HepG2 (cell line): ENCODE results near the gene KATNAL1. TPM values are rescaled to one million over a fixed set of nuclear protein-coding genes. Genes with fewer than 3 reads are reported as not detected.

Source experiments
- BCL6 ChIP-seq: IDR thresholded peaks from 2 replicates; pipeline ENCODE4 v1.6.1; 2016; ENCODE audit warnings: missing genetic modification reagents, missing compliant biosample characterization
- BRCA1 ChIP-seq: sonication (generic); formaldehyde crosslinking; IDR thresholded peaks from 2 replicates; pipeline ENCODE4 v1.4.0; 2020; ENCODE audit warnings: missing genetic modification reagents
- BRF2 ChIP-seq: sonication (generic); formaldehyde crosslinking; IDR thresholded peaks from 2 replicates; pipeline ENCODE4 v1.8.1; 2022; ENCODE audit warnings: mild to moderate bottlenecking, missing genetic modification reagents
- E2F1 ChIP-seq: sonication (generic); formaldehyde crosslinking; IDR thresholded peaks from 2 replicates; pipeline ENCODE4 v1.5.0; 2020; ENCODE audit warnings: missing genetic modification reagents
- ELF3 ChIP-seq: IDR thresholded peaks from 2 replicates; pipeline ENCODE4 v1.6.1; 2016; ENCODE audit warnings: missing genetic modification reagents, missing compliant biosample characterization
- FOXJ3 ChIP-seq: sonication (generic); formaldehyde crosslinking; IDR thresholded peaks from 2 replicates; pipeline ENCODE4 v1.4.0; 2020; ENCODE audit warnings: missing genetic modification reagents, mild to moderate bottlenecking, borderline replicate concordance
- HINFP ChIP-seq: sonication (generic); formaldehyde crosslinking; IDR thresholded peaks from 2 replicates; pipeline ENCODE4 v1.4.0; 2020; ENCODE audit warnings: low read depth, mild to moderate bottlenecking, missing genetic modification reagents
- KMT2B ChIP-seq: IDR thresholded peaks from 2 replicates; pipeline ENCODE4 v1.6.1; 2016; ENCODE audit warnings: missing genetic modification reagents, missing compliant biosample characterization
- LCORL ChIP-seq, 2 experiments: fragments of 450-650 bp in 1 of 2; sonication (generic) in 1 of 2; formaldehyde crosslinking in 1 of 2; IDR thresholded peaks; 2 replicates each; pipeline versions ENCODE4 v1.5.0 to v1.6.1; 2017 to 2020; ENCODE audit warnings: antibody characterized with exemption in 1 of 2, missing genetic modification reagents in 1 of 2
- MBNL3 ChIP-seq: fragments of 250-450 bp; sonication (Bioruptor Pico); conservative IDR thresholded peaks from 2 replicates; pipeline ENCODE4 v1.8.0; 2022; ENCODE audit warnings: mild to moderate bottlenecking, inconsistent platforms
- MED8 ChIP-seq: sonication (generic); formaldehyde crosslinking; IDR thresholded peaks from 2 replicates; pipeline ENCODE4 v1.8.1; 2023; ENCODE audit warnings: mild to moderate bottlenecking, missing genetic modification reagents; ENCODE audit not compliant: insufficient replicate concordance
- NFYB ChIP-seq: sonication (generic); formaldehyde crosslinking; IDR thresholded peaks from 2 replicates; pipeline ENCODE4 v1.4.0; 2020; ENCODE audit warnings: missing genetic modification reagents
- PRMT3 ChIP-seq: sonication (generic); formaldehyde crosslinking; IDR thresholded peaks from 2 replicates; pipeline ENCODE4 v1.8.1; 2022; ENCODE audit warnings: low read depth, mild to moderate bottlenecking, moderate library complexity, missing genetic modification reagents, borderline replicate concordance
- SUZ12 ChIP-seq: fragments of 150-350 bp; IDR thresholded peaks from 2 replicates; pipeline ENCODE4 v1.6.1; 2014; ENCODE audit warnings: low read depth, low read length
- ZBTB20 ChIP-seq: sonication (generic); formaldehyde crosslinking; IDR thresholded peaks from 2 replicates; pipeline ENCODE4 v1.8.1; 2023; ENCODE audit warnings: missing genetic modification reagents, low read depth, mild to moderate bottlenecking, borderline replicate concordance
- ZNF274 ChIP-seq: sonication (generic); formaldehyde crosslinking; IDR thresholded peaks from 2 replicates; pipeline ENCODE4 v1.5.1; 2020; ENCODE audit warnings: mild to moderate bottlenecking, missing genetic modification reagents
- ZNF292 ChIP-seq: sonication (generic); formaldehyde crosslinking; IDR thresholded peaks from 2 replicates; pipeline ENCODE4 v1.8.1; 2022; ENCODE audit warnings: mild to moderate bottlenecking, low read depth, missing genetic modification reagents, borderline replicate concordance
- ZNF335 ChIP-seq: sonication (generic); formaldehyde crosslinking; IDR thresholded peaks from 2 replicates; pipeline ENCODE4 v1.4.0; 2020; ENCODE audit warnings: missing genetic modification reagents
- polyA plus RNA-seq, 8 experiments: library from polyadenylated mRNA; depleted of rRNA in 3 of 8; stranded (reverse) in 7 of 8; unstranded in 1 of 8; fragments of >200 nt; fragmentation: Illumina TruSeq in 4 of 8; extraction: Trizol in 4 of 8; gene quantifications; 2 replicates each; pipeline versions ENCODE4 v1.2.1 to v1.2.3, GENCODE V29; 2011 to 2016; ENCODE audit warnings: low read depth in 4 of 8, missing spikeins in 1 of 8, mixed read lengths in 1 of 8; ENCODE audit not compliant: insufficient read depth in 1 of 8
- total RNA-seq, 5 experiments: library from RNA; depleted of rRNA; stranded (reverse); fragments of >200 nt; fragmentation: Illumina TruSeq; extraction: Trizol; gene quantifications; 2 replicates each; pipeline ENCODE4 v1.2.3, GENCODE V29; 2016; ENCODE audit warnings: low read depth in 1 of 5
- TF ChIP-seq, protein P1 (sequence below): sonication (generic); formaldehyde crosslinking; IDR thresholded peaks from 2 replicates; pipeline ENCODE4 v1.4.0; 2020; ENCODE audit warnings: missing genetic modification reagents
- TF ChIP-seq, protein P2 (sequence below): sonication (generic); formaldehyde crosslinking; IDR thresholded peaks from 2 replicates; pipeline ENCODE4 v1.4.0; 2020; ENCODE audit warnings: missing genetic modification reagents
- TF ChIP-seq, protein P3 (sequence below): sonication (generic); formaldehyde crosslinking; IDR thresholded peaks from 2 replicates; pipeline ENCODE4 v1.9.0; 2021; ENCODE audit warnings: missing genetic modification reagents, mild to moderate bottlenecking, borderline replicate concordance

The KATNAL1 gene
- total and polyA plus RNA-seq, 2 of the 13 experiments (the other 11 are each of a cell fraction or from before 2014, with no cell fraction given), result 3.2 to 11.8 TPM

DNA sequence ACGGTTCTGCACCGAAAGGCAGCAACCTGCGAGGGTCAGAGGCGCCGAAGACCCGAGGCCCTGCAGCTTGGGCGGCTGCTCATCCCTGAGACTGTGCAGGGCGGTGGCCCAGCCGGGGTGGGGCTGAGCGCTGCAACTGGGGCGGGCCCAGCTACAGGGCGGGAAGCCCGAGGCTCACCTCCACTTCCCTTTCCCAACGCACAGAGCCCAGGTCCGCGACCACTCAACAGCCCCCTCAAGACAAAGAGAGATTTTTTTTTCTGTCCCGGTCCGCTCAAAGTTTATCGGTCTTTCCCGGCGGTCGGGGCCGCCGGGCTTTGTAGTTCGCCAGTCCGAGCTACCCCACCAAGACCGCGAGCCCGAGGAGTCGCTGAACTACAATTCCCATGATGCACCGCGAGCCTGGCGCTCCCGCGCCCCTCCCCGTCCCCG is 573 bp downstream of the KATNAL1 start (continued):
- TF ChIP-seq, protein P1, sequence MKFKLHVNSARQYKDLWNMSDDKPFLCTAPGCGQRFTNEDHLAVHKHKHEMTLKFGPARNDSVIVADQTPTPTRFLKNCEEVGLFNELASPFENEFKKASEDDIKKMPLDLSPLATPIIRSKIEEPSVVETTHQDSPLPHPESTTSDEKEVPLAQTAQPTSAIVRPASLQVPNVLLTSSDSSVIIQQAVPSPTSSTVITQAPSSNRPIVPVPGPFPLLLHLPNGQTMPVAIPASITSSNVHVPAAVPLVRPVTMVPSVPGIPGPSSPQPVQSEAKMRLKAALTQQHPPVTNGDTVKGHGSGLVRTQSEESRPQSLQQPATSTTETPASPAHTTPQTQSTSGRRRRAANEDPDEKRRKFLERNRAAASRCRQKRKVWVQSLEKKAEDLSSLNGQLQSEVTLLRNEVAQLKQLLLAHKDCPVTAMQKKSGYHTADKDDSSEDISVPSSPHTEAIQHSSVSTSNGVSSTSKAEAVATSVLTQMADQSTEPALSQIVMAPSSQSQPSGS (CRISPR knock-in tag), result no peak
- TF ChIP-seq, protein P2, sequence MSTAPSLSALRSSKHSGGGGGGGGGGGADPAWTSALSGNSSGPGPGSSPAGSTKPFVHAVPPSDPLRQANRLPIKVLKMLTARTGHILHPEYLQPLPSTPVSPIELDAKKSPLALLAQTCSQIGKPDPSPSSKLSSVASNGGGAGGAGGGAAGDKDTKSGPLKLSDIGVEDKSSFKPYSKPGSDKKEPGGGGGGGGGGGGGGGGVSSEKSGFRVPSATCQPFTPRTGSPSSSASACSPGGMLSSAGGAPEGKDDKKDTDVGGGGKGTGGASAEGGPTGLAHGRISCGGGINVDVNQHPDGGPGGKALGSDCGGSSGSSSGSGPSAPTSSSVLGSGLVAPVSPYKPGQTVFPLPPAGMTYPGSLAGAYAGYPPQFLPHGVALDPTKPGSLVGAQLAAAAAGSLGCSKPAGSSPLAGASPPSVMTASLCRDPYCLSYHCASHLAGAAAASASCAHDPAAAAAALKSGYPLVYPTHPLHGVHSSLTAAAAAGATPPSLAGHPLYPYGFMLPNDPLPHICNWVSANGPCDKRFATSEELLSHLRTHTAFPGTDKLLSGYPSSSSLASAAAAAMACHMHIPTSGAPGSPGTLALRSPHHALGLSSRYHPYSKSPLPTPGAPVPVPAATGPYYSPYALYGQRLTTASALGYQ (CRISPR knock-in tag), result peak; percentile 18; the same call in 1 of the 2 replicates
- TF ChIP-seq BRF2 (CRISPR knock-in tag), result no peak
- no peak for TF ChIP-seq NFYB
- TF ChIP-seq HINFP, result no peak
- TF ChIP-seq LCORL (IDR thresholded peaks at IDR 0.05), result no peak
- TF ChIP-seq LCORL (CRISPR knock-in tag; IDR thresholded peaks at IDR 0.05), result 0 out of 2 replicates have a peak, but pooled peaks have one; percentile 31
- peak; percentile 69; the same call in 1 of the 2 replicates for TF ChIP-seq KMT2B
- no peak for TF ChIP-seq BCL6 (CRISPR knock-in tag)
- 0 out of 2 replicates have a peak, but pooled peaks have one; percentile 34 for TF ChIP-seq FOXJ3 (CRISPR knock-in tag)
- TF ChIP-seq ZBTB20 (CRISPR knock-in tag), result no peak
- TF ChIP-seq, protein P3, sequence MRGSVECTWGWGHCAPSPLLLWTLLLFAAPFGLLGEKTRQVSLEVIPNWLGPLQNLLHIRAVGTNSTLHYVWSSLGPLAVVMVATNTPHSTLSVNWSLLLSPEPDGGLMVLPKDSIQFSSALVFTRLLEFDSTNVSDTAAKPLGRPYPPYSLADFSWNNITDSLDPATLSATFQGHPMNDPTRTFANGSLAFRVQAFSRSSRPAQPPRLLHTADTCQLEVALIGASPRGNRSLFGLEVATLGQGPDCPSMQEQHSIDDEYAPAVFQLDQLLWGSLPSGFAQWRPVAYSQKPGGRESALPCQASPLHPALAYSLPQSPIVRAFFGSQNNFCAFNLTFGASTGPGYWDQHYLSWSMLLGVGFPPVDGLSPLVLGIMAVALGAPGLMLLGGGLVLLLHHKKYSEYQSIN (CRISPR knock-in tag), result no peak
- no peak for TF ChIP-seq PRMT3 (CRISPR knock-in tag)
- TF ChIP-seq BRCA1 (CRISPR knock-in tag), result 0 out of 2 replicates have a peak, but pooled peaks have one; percentile 5
- TF ChIP-seq SUZ12, result peak; percentile 75
- peak; percentile 86 for TF ChIP-seq E2F1 (CRISPR knock-in tag)
- peak; percentile 72; the same call in 1 of the 2 replicates for TF ChIP-seq ZNF292
- TF ChIP-seq ELF3 (CRISPR knock-in tag), result peak; percentile 27; the same call in 1 of the 2 replicates
- TF ChIP-seq ZNF335 (CRISPR knock-in tag), result peak; percentile 59; the same call in 1 of the 2 replicates
- no peak for TF ChIP-seq MBNL3
- TF ChIP-seq ZNF274 (CRISPR knock-in tag), result no peak
- TF ChIP-seq MED8 (CRISPR knock-in tag), result no peak
